Measurements from ENCODE around the gene XPNPEP1. TPM values are rescaled to one million over a fixed set of nuclear protein-coding genes. Genes with fewer than 3 reads are reported as not detected.

Gene XPNPEP1
- polyA plus RNA-seq, 1 donor from 2014 or later = 96.3 TPM

GRCh38 chr10:109861081-109861480 is 62.2 kb downstream of the XPNPEP1 start:
- no peaks in the 10 kb centered on the region for H3K27me3 ChIP-seq (ENCODE audit: insufficient read depth, low read depth, low read length)
- H3K4me3 ChIP-seq (ENCODE audit: low read length) = no peak overlapping the region
- H3K79me2 ChIP-seq (replicated peaks; ENCODE audit: insufficient read depth, low read length) = no peaks in the 10 kb centered on the region
- no peak overlapping the region for H3K9ac ChIP-seq (ENCODE audit: low read length)
- no peaks in the 10 kb centered on the region for H3F3A ChIP-seq (ENCODE audit: insufficient read depth, low read length, poor library complexity, severe bottlenecking)
- H3K9me3 ChIP-seq (ENCODE audit: low read length) = no peaks in the 10 kb centered on the region
- H3K36me3 ChIP-seq (ENCODE audit: insufficient read depth, low read length) = peaks cover 12% of the 10 kb centered on the region
- no peak overlapping the region for H3K27ac ChIP-seq (ENCODE audit: low read length)
- TF ChIP-seq CTCF (IDR thresholded peaks at IDR 0.05; ENCODE audit: poor library complexity, severe bottlenecking) (no peak), TAF1 (IDR thresholded peaks at IDR 0.05; ENCODE audit: low read depth) (no peak), MXI1 (conservative IDR thresholded peaks at IDR 0.05; ENCODE audit: poor library complexity, severe bottlenecking) (no peak)
- no peaks in the 10 kb centered on the region for H3K9me2 ChIP-seq (ENCODE audit: insufficient read depth, low read length)
- H2AFZ ChIP-seq (ENCODE audit: low read depth, low read length) = no peak overlapping the region
- H3K4me2 ChIP-seq (ENCODE audit: low read length) = no peak overlapping the region
- no peaks in the 10 kb centered on the region for H4K20me1 ChIP-seq (ENCODE audit: insufficient read depth)

GRCh38 chr10:109859221-109859620 is 64.1 kb downstream of the XPNPEP1 start:
- Histone ChIP-seq H3K4me3 (ENCODE audit: low read length) (no peak overlapping the region), H3K9ac (ENCODE audit: low read length) (no peak overlapping the region), H3K79me2 (replicated peaks; ENCODE audit: insufficient read depth, low read length) (no peaks in the 10 kb centered on the region), H2AFZ (ENCODE audit: low read depth, low read length) (no peak overlapping the region), H3F3A (ENCODE audit: insufficient read depth, low read length, poor library complexity, severe bottlenecking) (no peaks in the 10 kb centered on the region), H3K4me2 (ENCODE audit: low read length) (no peak overlapping the region), H3K36me3 (ENCODE audit: insufficient read depth, low read length) (peaks cover 6% of the 10 kb centered on the region), H3K9me3 (ENCODE audit: low read length) (no peaks in the 10 kb centered on the region), H4K20me1 (ENCODE audit: insufficient read depth) (no peaks in the 10 kb centered on the region), H3K9me2 (ENCODE audit: insufficient read depth, low read length) (no peaks in the 10 kb centered on the region), H3K27ac (ENCODE audit: low read length) (no peak overlapping the region), H3K27me3 (ENCODE audit: insufficient read depth, low read depth, low read length) (no peaks in the 10 kb centered on the region)
- no peak for TF ChIP-seq TAF1 (IDR thresholded peaks at IDR 0.05; ENCODE audit: low read depth)
- no peak for TF ChIP-seq POLR2AphosphoS5 (IDR thresholded peaks at IDR 0.05)
- TF ChIP-seq EP300 (conservative IDR thresholded peaks at IDR 0.05; ENCODE audit: poor library complexity, severe bottlenecking) = no peak
- no peak for TF ChIP-seq MXI1 (conservative IDR thresholded peaks at IDR 0.05; ENCODE audit: poor library complexity, severe bottlenecking)
- no peak for TF ChIP-seq RAD21 (conservative IDR thresholded peaks at IDR 0.05)
- TF ChIP-seq REST (IDR thresholded peaks at IDR 0.05; ENCODE audit: borderline replicate concordance) = no peak
- TF ChIP-seq EZH2 (IDR thresholded peaks at IDR 0.05; ENCODE audit: borderline replicate concordance, insufficient read depth, low read length, poor library complexity, severe bottlenecking) = no peak
- no peak for TF ChIP-seq CTCF (IDR thresholded peaks at IDR 0.05; ENCODE audit: poor library complexity, severe bottlenecking)
- TF ChIP-seq SMC3 (conservative IDR thresholded peaks at IDR 0.05; ENCODE audit: poor library complexity) = no peak

Measured in neural cell (in vitro differentiated cells).